ENCODE measurements around the gene CIRBP. TPM values are rescaled to one million over a fixed set of nuclear protein-coding genes. Genes with fewer than 3 reads are reported as not detected.

CIRBP gene
- total and polyA plus RNA-seq, 2 of the 13 experiments (the other 11 are each of a cell fraction or from before 2014, with no cell fraction given) = 133 to 140 TPM

GRCh38 chr19:1224847-1225246 is 44.3 kb upstream of the CIRBP start (continued):
- no peak for TF ChIP-seq KLF13 (CRISPR knock-in tag; IDR thresholded peaks at IDR 0.05)
- no peak for TF ChIP-seq ZNF136 (CRISPR knock-in tag; IDR thresholded peaks at IDR 0.05; ENCODE audit: low read depth)

GRCh38 chr19:1225440-1226226 is 43.5 kb upstream of the CIRBP start:
- ChIA-PET CTCF (ENCODE audit: low intra/inter-chr PET ratio, low total read pairs) (no interaction called here), POLR2A (interaction anchor here (0.7 kb wide), 1 partner anchor 43 kb away, joined by 3 read pairs; the partner anchor contains the start of gene CIRBP)
- ATAC-seq = no peak
- Histone ChIP-seq H4K20me1 (ENCODE audit: insufficient read depth, low read length) (no peaks in the 10 kb centered on the region), H3K27me3 (ENCODE audit: control insufficient read depth in 1 of 2, insufficient read depth in 2 of 2, low read length in 2 of 2) (no peaks in the 10 kb centered on the region), H3K9me3 (ENCODE audit: low read length) (no peaks in the 10 kb centered on the region), H2AFZ (ENCODE audit: low read length) (no peak overlapping the region), H3K4me3 (replicated peaks in 1 of 3; ENCODE audit: insufficient read depth in 1 of 3, low read depth in 2 of 3, low read length in 3 of 3) (no peak overlapping the region), H3K79me2 (ENCODE audit: insufficient read depth, low read length) (no peaks in the 10 kb centered on the region), H3K4me1 (ENCODE audit: insufficient read depth, low read length) (peaks cover 13% of the 10 kb centered on the region; the same call in 1 of the 2 replicates), H3K4me2 (ENCODE audit: low read depth, low read length) (no peak overlapping the region), H3K36me3 (replicated peaks in 1 of 2; ENCODE audit: control insufficient read depth in 1 of 2, insufficient read depth in 2 of 2, low read length in 2 of 2) (peaks cover 14 to 22% of the 10 kb centered on the region in 2 experiments; a peak in 4 of 5 replicates), H3K27ac (ENCODE audit: extremely low read length, insufficient read depth, low read length) (no peak overlapping the region), H3K9ac (ENCODE audit: insufficient read depth, low read depth, low read length) (no peak overlapping the region)
- WGBS (ENCODE audit: low lambda C conversion rate) = 96% methylated on average over 11 of the region's 29 CpGs
- TF ChIP-seq AKAP8 (CRISPR knock-in tag; IDR thresholded peaks at IDR 0.05) (0 out of 2 replicates have a peak, but pooled peaks have one; percentile 1), FOXP1 (IDR thresholded peaks at IDR 0.05) (no peak), FOXP1 (CRISPR knock-in tag; IDR thresholded peaks at IDR 0.05) (no peak), ZNF235 (CRISPR knock-in tag; IDR thresholded peaks at IDR 0.05; ENCODE audit: borderline replicate concordance) (no peak)
- intact Hi-C loops (cut with micrococcal nuclease; ENCODE audit: unreplicated experiment) = no loop called here
- FAIRE-seq = no peak
- in situ Hi-C loops (cut with HindIII; ENCODE audit: extremely low pct_ligation_motif_present, low pct_unique_long_range_greater_than_20kb) = no loop called here
- no peak for DNase-seq (ENCODE audit: low spot score)
- no TSS peak for BruUV-seq (replicated peaks)

- Histone ChIP-seq H3K27me3 (ENCODE audit: control insufficient read depth in 1 of 2, insufficient read depth in 2 of 2, low read length in 2 of 2) (no peaks in the 10 kb centered on the region), H3K27ac (ENCODE audit: extremely low read length, insufficient read depth, low read length) (no peak overlapping the region), H3K9me3 (ENCODE audit: low read length) (no peaks in the 10 kb centered on the region), H4K20me1 (ENCODE audit: insufficient read depth, low read length) (no peaks in the 10 kb centered on the region), H3K79me2 (ENCODE audit: insufficient read depth, low read length) (no peaks in the 10 kb centered on the region), H3K4me2 (ENCODE audit: low read depth, low read length) (no peak overlapping the region), H3K36me3 (replicated peaks in 1 of 2; ENCODE audit: control insufficient read depth in 1 of 2, insufficient read depth in 2 of 2, low read length in 2 of 2) (peaks cover 13 to 17% of the 10 kb centered on the region in 2 experiments; a peak in 4 of 5 replicates), H3K4me1 (ENCODE audit: insufficient read depth, low read length) (peaks cover 12% of the 10 kb centered on the region; the same call in 1 of the 2 replicates), H2AFZ (ENCODE audit: low read length) (no peak overlapping the region), H3K4me3 (replicated peaks in 1 of 3; ENCODE audit: insufficient read depth in 1 of 3, low read depth in 2 of 3, low read length in 3 of 3) (no peak overlapping the region), H3K9ac (ENCODE audit: insufficient read depth, low read depth, low read length) (no peak overlapping the region)
- DNase-seq (ENCODE audit: low spot score) (no peak), ATAC-seq (no peak; the same call in 2 of the 3 replicates), FAIRE-seq (no peak)
- in situ Hi-C loops (cut with HindIII; ENCODE audit: extremely low pct_ligation_motif_present, low pct_unique_long_range_greater_than_20kb) (no loop called here), intact Hi-C loops (cut with micrococcal nuclease; ENCODE audit: unreplicated experiment) (no loop called here)
- WGBS (ENCODE audit: low lambda C conversion rate) = no CpG with 5 or more reads among the region's 11 CpGs
- no TSS peak for BruUV-seq (replicated peaks)
- POLR2A ChIA-PET = no interaction called here
- CTCF ChIA-PET (ENCODE audit: low intra/inter-chr PET ratio, low total read pairs) = no interaction called here
- TF ChIP-seq ZSCAN12 (CRISPR knock-in tag; IDR thresholded peaks at IDR 0.05) = no peak
- no peak for TF ChIP-seq KDM5B (CRISPR knock-in tag; IDR thresholded peaks at IDR 0.05; ENCODE audit: borderline replicate concordance)
- TF ChIP-seq ZNF101 (CRISPR knock-in tag; IDR thresholded peaks at IDR 0.05; ENCODE audit: borderline replicate concordance, low read depth) = no peak
- TF ChIP-seq TMF1 (CRISPR knock-in tag; IDR thresholded peaks at IDR 0.05; ENCODE audit: low read depth) = no peak
- TF ChIP-seq ZNF841 (CRISPR knock-in tag; IDR thresholded peaks at IDR 0.05; ENCODE audit: borderline replicate concordance) = no peak
- TF ChIP-seq GFI1 (CRISPR knock-in tag; IDR thresholded peaks at IDR 0.05; ENCODE audit: borderline replicate concordance) = no peak
- no peak for TF ChIP-seq ZNF781 (CRISPR knock-in tag; IDR thresholded peaks at IDR 0.05; ENCODE audit: borderline replicate concordance, not compliant biosample characterization)
- no peak for TF ChIP-seq POLR2AphosphoS5 (IDR thresholded peaks at IDR 0.05; ENCODE audit: low read depth, low read length)
- TF ChIP-seq ZBTB3 (CRISPR knock-in tag; IDR thresholded peaks at IDR 0.05; ENCODE audit: borderline replicate concordance, low read depth) = no peak
- no peak for TF ChIP-seq PHF20 (CRISPR knock-in tag; IDR thresholded peaks at IDR 0.05)
- no peak for TF ChIP-seq KDM1A (CRISPR knock-in tag; IDR thresholded peaks at IDR 0.05)
- TF ChIP-seq ZFYVE20 (CRISPR knock-in tag; IDR thresholded peaks at IDR 0.05; ENCODE audit: borderline replicate concordance, low read depth) = no peak
- no peak for TF ChIP-seq ZNF713 (CRISPR knock-in tag; IDR thresholded peaks at IDR 0.05)
- TF ChIP-seq ZNF3 (CRISPR knock-in tag; IDR thresholded peaks at IDR 0.05) = no peak
Measured at GRCh38 chr19:1226227-1226518, 43.0 kb upstream of the CIRBP start.

Data from HepG2 (cell line).